Skeletal muscle tissue (tissue), 4 donors: ENCODE data around the gene NSMF. TPM values are rescaled to one million over a fixed set of nuclear protein-coding genes. Genes with fewer than 3 reads are reported as not detected.

ENCODE experiments used
- H3K27ac ChIP-seq: one replicate; pipeline ENCODE4 v1.7.0; 2013; ENCODE audit warnings: mild to moderate bottlenecking, low read depth, low read length, inconsistent platforms
- H3K27me3 ChIP-seq, 3 donors: one replicate each; pipeline ENCODE4 v1.7.0; 2013; ENCODE audit warnings: low read length in 3 of 3; ENCODE audit not compliant: control insufficient read depth in 3 of 3, insufficient read depth in 3 of 3
- H3K36me3 ChIP-seq, 3 donors: one replicate each; pipeline ENCODE4 v1.7.0; 2013; ENCODE audit warnings: low read length in 3 of 3; ENCODE audit not compliant: control insufficient read depth in 3 of 3, insufficient read depth in 3 of 3
- H3K4me1 ChIP-seq, 3 donors: one replicate each; pipeline ENCODE4 v1.7.0; 2013; ENCODE audit warnings: low read length in 3 of 3, mild to moderate bottlenecking in 3 of 3; ENCODE audit not compliant: control insufficient read depth in 3 of 3, insufficient read depth in 3 of 3
- H3K4me3 ChIP-seq, 3 donors: one replicate each; pipeline ENCODE4 v1.7.0; 2013; ENCODE audit warnings: low read length in 3 of 3
- H3K9ac ChIP-seq, 3 donors: one replicate each; pipeline ENCODE4 v1.7.0; 2013; ENCODE audit warnings: low read length in 3 of 3, mild to moderate bottlenecking in 3 of 3, moderate library complexity in 2 of 3, low read depth in 1 of 3
- H3K9me3 ChIP-seq, 3 donors: one replicate each; pipeline ENCODE4 v1.7.0; 2013; ENCODE audit warnings: low read length in 3 of 3; ENCODE audit not compliant: control insufficient read depth in 3 of 3
- total RNA-seq: library from RNA; depleted of rRNA; stranded (reverse); fragments of >200 nt; gene quantifications from one replicate; pipeline ENCODE4 v1.2.3, GENCODE V29; 2014
- donor health status: Osteomylitis.

NSMF gene
- total RNA-seq, 1 donor from 2014 or later, result 4.2 TPM

GRCh38 chr9:137432687-137433348 lies 26.3 kb downstream of the NSMF start:
- no peaks in the 10 kb centered on the region for H3K36me3 ChIP-seq

DNA sequence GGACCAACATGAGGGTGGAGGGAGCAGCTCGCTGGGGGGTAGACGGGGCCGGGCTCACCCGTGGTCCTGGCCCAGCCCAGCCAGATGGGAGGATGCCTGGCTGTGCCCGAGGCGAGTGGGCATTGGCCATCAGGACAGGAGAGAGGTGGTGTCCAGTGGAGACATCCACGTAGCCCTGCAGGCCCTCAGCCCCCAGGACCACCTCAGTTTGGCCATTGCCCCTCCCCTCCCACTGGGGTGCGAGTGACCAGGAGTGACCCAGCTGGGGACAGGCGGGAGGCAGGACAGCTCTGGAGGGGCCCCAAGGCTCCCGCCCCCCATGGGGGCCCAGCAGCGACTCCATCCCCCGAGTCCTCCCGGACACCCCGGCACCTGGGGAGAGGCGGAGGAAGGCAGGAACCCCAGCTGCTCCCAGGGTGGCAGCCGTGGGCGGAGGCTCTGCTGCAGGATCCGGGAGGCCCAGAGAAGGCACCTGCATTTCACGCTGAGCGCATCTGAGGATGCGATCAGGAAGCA lies 27.7 kb downstream of the NSMF start:
- Histone ChIP-seq H3K27ac (no peak overlapping the region), H3K36me3 (no peaks in the 10 kb centered on the region), H3K9me3 (no peaks in the 10 kb centered on the region), H3K9ac (no peak overlapping the region), H3K27me3 (peaks cover 0 to 16% (median 12%) of the 10 kb centered on the region in 3 donors), H3K4me1 (peaks cover 0 to 17% (median 7%) of the 10 kb centered on the region in 3 donors), H3K4me3 (no peak overlapping the region)

More at GRCh38 chr9:137432687-137433348, 26.3 kb downstream of the NSMF start:
- Histone ChIP-seq H3K4me3 (no peak overlapping the region), H3K27me3 (peaks cover 10 to 30% (median 25%) of the 10 kb centered on the region in 3 donors), H3K9ac (no peak overlapping the region), H3K4me1 (peaks cover 0 to 29% (median 9%) of the 10 kb centered on the region in 3 donors), H3K27ac (no peak overlapping the region), H3K9me3 (no peaks in the 10 kb centered on the region)

GRCh38 chr9:137430723-137431415 lies 28.3 kb downstream of the NSMF start:
- no peak overlapping the region for H3K27ac ChIP-seq
- peaks cover 0 to 11% (median 5%) of the 10 kb centered on the region in 3 donors for H3K4me1 ChIP-seq
- peaks cover 0 to 13% (median 8%) of the 10 kb centered on the region in 3 donors for H3K27me3 ChIP-seq
- H3K36me3 ChIP-seq, result no peaks in the 10 kb centered on the region
- H3K4me3 ChIP-seq, result no peak overlapping the region
- H3K9ac ChIP-seq, result no peak overlapping the region
- H3K9me3 ChIP-seq, result no peaks in the 10 kb centered on the region

- H3K27me3 ChIP-seq, result peaks cover 0 to 10% (median 8%) of the 10 kb centered on the region in 3 donors
- no peaks in the 10 kb centered on the region for H3K36me3 ChIP-seq
- H3K9ac ChIP-seq, result no peak overlapping the region
- peaks cover 0 to 6% (median 3%) of the 10 kb centered on the region in 3 donors for H3K4me1 ChIP-seq
- H3K27ac ChIP-seq, result no peak overlapping the region
- no peaks in the 10 kb centered on the region for H3K9me3 ChIP-seq
- H3K4me3 ChIP-seq, result no peak overlapping the region
Observed at GRCh38 chr9:137429974-137430722, 29.0 kb downstream of the NSMF start.

GRCh38 chr9:137429546-137429890 lies 29.6 kb downstream of the NSMF start:
- H3K36me3 ChIP-seq, result no peaks in the 10 kb centered on the region
- peaks cover 0 to 10% (median 8%) of the 10 kb centered on the region in 3 donors for H3K27me3 ChIP-seq
- H3K4me3 ChIP-seq, result no peak overlapping the region
- no peak overlapping the region for H3K27ac ChIP-seq
- H3K9ac ChIP-seq, result no peak overlapping the region
- peaks cover 0 to 12% (median 7%) of the 10 kb centered on the region in 3 donors for H3K4me1 ChIP-seq
- H3K9me3 ChIP-seq, result no peaks in the 10 kb centered on the region

DNA sequence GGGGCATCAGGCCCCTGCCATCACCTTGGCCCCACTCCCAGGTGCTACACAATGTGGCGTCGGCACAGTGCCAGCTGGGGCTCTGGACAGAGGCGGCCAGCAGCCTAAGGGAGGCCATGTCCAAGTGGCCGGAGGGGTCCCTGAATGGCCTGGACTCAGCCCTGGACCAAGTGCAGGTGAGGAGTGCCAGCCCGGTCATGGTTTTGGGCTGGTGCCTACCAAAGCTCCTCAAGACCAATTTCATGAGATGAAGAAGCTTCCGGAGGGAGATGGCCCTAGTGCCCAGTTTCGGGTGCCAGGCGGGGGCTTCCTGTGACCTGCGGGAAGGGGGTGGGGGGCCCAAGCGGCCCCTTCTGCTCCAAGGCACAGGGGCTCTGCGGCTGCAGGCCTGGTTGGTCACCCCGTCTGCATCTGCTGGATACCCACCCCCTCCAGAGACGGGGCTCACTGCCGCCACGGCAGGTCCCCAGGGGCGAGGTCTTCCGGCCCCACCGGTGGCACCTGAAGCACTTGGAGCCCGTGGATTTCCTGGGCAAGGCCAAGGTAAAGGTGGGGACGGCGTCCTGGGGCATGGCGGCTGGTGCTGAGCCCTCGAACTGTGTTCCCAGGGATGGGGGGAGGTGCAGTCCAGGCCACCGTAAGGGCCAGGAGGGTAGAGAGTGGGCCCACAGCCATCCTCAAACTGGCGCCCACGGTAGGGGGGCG lies 30.1 kb downstream of the NSMF start:
- Histone ChIP-seq H3K9ac (no peak overlapping the region), H3K36me3 (no peaks in the 10 kb centered on the region), H3K27ac (no peak overlapping the region), H3K27me3 (peaks cover 0 to 10% (median 8%) of the 10 kb centered on the region in 3 donors), H3K4me3 (no peak overlapping the region), H3K4me1 (peaks cover 2 to 17% (median 10%) of the 10 kb centered on the region in 3 donors), H3K9me3 (no peaks in the 10 kb centered on the region)

DNA sequence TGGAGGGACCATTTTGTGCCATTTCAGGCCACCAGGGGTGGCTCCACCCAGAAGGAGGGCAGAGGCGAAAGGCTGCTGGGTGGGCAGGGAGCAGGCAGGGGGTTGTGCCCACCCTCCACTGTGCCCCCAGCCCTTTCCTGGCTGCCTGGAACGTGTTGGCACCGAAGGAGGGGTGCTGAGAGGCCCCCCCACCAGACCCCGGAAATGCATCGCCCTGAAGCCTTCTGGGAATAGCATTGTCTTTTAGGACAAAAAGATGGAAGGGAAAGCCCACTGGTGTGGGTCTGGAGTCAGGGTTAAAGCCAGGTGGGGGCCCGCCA lies 30.9 kb downstream of the NSMF start:
- Histone ChIP-seq H3K9me3 (no peaks in the 10 kb centered on the region), H3K27me3 (peaks cover 0 to 10% (median 8%) of the 10 kb centered on the region in 3 donors), H3K27ac (no peak overlapping the region), H3K36me3 (no peaks in the 10 kb centered on the region), H3K4me3 (no peak overlapping the region), H3K4me1 (peaks cover 4 to 20% (median 12%) of the 10 kb centered on the region in 3 donors), H3K9ac (no peak overlapping the region)

GRCh38 chr9:137427454-137428310 lies 31.5 kb downstream of the NSMF start:
- Histone ChIP-seq H3K9ac (no peak overlapping the region), H3K4me3 (no peak overlapping the region), H3K36me3 (no peaks in the 10 kb centered on the region), H3K27me3 (peaks cover 0 to 10% (median 8%) of the 10 kb centered on the region in 3 donors), H3K4me1 (peaks cover 4 to 20% (median 12%) of the 10 kb centered on the region in 3 donors), H3K9me3 (no peaks in the 10 kb centered on the region), H3K27ac (no peak overlapping the region)
